Tibial nerve (tissue), 4 donors: ENCODE data around the gene BMPR1B.

Source experiments
- EP300 ChIP-seq, 2 donors: sonication (generic); formaldehyde crosslinking; IDR thresholded peaks; one replicate each; pipeline ENCODE4 v1.6.1; 2017; ENCODE audit warnings: antibody characterized with exemption in 2 of 2, mild to moderate bottlenecking in 1 of 2
- POLR2A ChIP-seq, 2 donors: fragments of 450-650 bp; IDR thresholded peaks; one replicate each; pipeline ENCODE4 v1.6.1; 2017; ENCODE audit warnings: antibody characterized with exemption in 2 of 2, mild to moderate bottlenecking in 2 of 2, moderate library complexity in 2 of 2
- TF ChIP-seq, protein P1 (sequence below), 5 experiments: fragments of 200-600 bp in 3 of 5; fragments of 450-650 bp in 2 of 5; sonication (generic) in 3 of 5; IDR thresholded peaks; one replicate each; pipeline ENCODE4 v1.5.1; 2016 to 2019; ENCODE audit warnings: antibody characterized with exemption in 5 of 5, mild to moderate bottlenecking in 3 of 5, moderate library complexity in 2 of 5

- TF ChIP-seq, protein P1, sequence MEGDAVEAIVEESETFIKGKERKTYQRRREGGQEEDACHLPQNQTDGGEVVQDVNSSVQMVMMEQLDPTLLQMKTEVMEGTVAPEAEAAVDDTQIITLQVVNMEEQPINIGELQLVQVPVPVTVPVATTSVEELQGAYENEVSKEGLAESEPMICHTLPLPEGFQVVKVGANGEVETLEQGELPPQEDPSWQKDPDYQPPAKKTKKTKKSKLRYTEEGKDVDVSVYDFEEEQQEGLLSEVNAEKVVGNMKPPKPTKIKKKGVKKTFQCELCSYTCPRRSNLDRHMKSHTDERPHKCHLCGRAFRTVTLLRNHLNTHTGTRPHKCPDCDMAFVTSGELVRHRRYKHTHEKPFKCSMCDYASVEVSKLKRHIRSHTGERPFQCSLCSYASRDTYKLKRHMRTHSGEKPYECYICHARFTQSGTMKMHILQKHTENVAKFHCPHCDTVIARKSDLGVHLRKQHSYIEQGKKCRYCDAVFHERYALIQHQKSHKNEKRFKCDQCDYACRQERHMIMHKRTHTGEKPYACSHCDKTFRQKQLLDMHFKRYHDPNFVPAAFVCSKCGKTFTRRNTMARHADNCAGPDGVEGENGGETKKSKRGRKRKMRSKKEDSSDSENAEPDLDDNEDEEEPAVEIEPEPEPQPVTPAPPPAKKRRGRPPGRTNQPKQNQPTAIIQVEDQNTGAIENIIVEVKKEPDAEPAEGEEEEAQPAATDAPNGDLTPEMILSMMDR (IDR thresholded peaks at IDR 0.05), result no peak
- TF ChIP-seq POLR2A (IDR thresholded peaks at IDR 0.05) (no peak), EP300 (IDR thresholded peaks at IDR 0.05) (no peak)
These were observed 1.1 kb downstream of the BMPR1B start for GRCh38 chr4:94758700-94759399.
